A673 (cell line): ENCODE results near the gene NFU1. TPM values are rescaled to one million over a fixed set of nuclear protein-coding genes. Genes with fewer than 3 reads are reported as not detected.

Source experiments
- BruUV-seq: library from RNA; stranded (reverse); fragments of 400-500 nt; replicated peaks from 2 replicates; lab custom pipeline; 2021; lab: Mats Ljungman, UMichigan
- CTCF ChIA-PET: fragments of 300-600 bp; sonication (Branson Sonifier 250); formaldehyde crosslinking; loops from one replicate; lab custom pipeline; 2022; ENCODE audit warnings: antibody characterized with exemption; lab: Charles Lee
- POLR2A ChIA-PET: fragments of 300-600 bp; sonication (Branson Sonifier 250); formaldehyde crosslinking; loops from one replicate; lab custom pipeline; 2022; ENCODE audit warnings: antibody characterized with exemption; ENCODE audit not compliant: low non-redundant PET; lab: Charles Lee
- DNase-seq: peaks from one replicate; pipeline ENCODE4 v3.0.0-alpha.2; 2015; ENCODE audit warnings: low spot score
- H3K27ac ChIP-seq: fragments of 200-600 bp; sonication (generic); 2 replicates; pipeline ENCODE4 v1.5.1; 2016; ENCODE audit warnings: mixed run types, low read depth, mild to moderate bottlenecking, mixed read lengths, antibody characterized with exemption, low read length; ENCODE audit not compliant: poor library complexity, severe bottlenecking
- H3K27me3 ChIP-seq: fragments of 200-600 bp; sonication (generic); replicated peaks from 2 replicates; pipeline ENCODE4 v1.6.1; 2017; ENCODE audit warnings: mixed run types, low read depth, mild to moderate bottlenecking, mixed read lengths, antibody characterized with exemption, low read length; ENCODE audit not compliant: insufficient read depth, poor library complexity
- H3K36me3 ChIP-seq: fragments of 200-600 bp; sonication (generic); 2 replicates; pipeline ENCODE4 v1.6.1; 2016; ENCODE audit warnings: mixed run types, mild to moderate bottlenecking, mixed read lengths, antibody characterized with exemption, low read length; ENCODE audit not compliant: insufficient read depth, poor library complexity, severe bottlenecking
- H3K4me1 ChIP-seq: fragments of 200-600 bp; sonication (generic); 2 replicates; pipeline ENCODE4 v1.6.1; 2017; ENCODE audit warnings: mixed run types, mild to moderate bottlenecking, mixed read lengths, antibody characterized with exemption, low read length; ENCODE audit not compliant: insufficient read depth, poor library complexity, severe bottlenecking
- H3K4me3 ChIP-seq: fragments of 200-600 bp; sonication (generic); 2 replicates; pipeline ENCODE4 v1.5.1; 2016; ENCODE audit warnings: low read depth, mixed run types, mild to moderate bottlenecking, mixed read lengths, low read length; ENCODE audit not compliant: poor library complexity, severe bottlenecking
- H3K9me3 ChIP-seq: fragments of 200-600 bp; sonication (generic); 2 replicates; pipeline ENCODE4 v1.6.1; 2016; ENCODE audit warnings: mixed run types, low read depth, mild to moderate bottlenecking, mixed read lengths, antibody characterized with exemption, low read length; ENCODE audit not compliant: poor library complexity, severe bottlenecking
- EZH2 ChIP-seq: fragments of 200-600 bp; sonication (generic); IDR thresholded peaks from 2 replicates; pipeline ENCODE4 v1.6.1; 2017; ENCODE audit warnings: borderline replicate concordance, low read depth, mild to moderate bottlenecking, mixed read lengths, antibody characterized with exemption, low read length; ENCODE audit not compliant: poor library complexity, severe bottlenecking
- intact Hi-C: fragments of 100-400 bp; cut with micrococcal nuclease; formaldehyde crosslinking; loops from one replicate; pipeline ENCODE4 v1.10.0; 2022; ENCODE audit not compliant: unreplicated experiment
- total RNA-seq: library from RNA; stranded (reverse); gene quantifications from 2 replicates; pipeline ENCODE4 v1.2.3, GENCODE V29; 2021
- TF ChIP-seq, protein P1 (sequence below): fragments of 300-800, 200-600 bp; sonication (generic); conservative IDR thresholded peaks from 2 replicates; pipeline ENCODE4 v1.5.1; 2017; ENCODE audit warnings: low read depth, mild to moderate bottlenecking, antibody characterized with exemption, low read length, moderate library complexity, mixed read lengths

The NFU1 gene
- total RNA-seq, 1 experiment from 2014 or later: 54.3 TPM

DNA sequence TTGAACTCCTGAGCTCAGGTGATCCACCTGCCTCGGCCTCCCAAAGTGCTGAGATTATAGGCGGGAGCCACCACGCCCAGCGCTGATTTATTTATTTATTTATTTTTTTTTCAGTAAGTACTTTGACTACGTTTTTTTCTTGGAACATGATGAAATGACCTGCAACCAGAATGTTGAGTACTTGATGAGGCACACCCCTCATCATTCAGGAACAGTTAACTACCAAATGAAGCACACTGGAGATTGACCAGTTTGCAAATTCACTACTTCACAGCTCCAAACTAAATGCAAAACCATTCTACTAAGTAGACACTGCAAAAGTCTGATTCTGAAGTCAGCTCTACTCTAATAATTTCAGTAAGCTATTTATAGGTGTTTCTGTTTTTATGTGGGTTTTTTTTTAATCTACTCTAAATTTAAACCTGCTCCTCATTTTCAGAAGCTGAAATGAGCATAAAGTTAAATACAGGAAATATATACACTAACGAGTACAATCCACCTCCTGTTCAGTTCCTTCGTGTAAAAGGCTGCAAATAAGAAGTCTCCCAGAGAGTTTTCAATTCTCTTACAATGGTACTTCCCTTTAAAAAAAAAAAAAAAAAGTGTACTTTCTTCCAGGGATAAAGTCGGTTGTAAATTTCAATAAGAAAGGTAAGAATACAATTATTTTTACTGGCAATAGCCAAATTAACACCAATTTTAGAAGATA, 51.6 kb downstream of the NFU1 start:
- Histone ChIP-seq H3K36me3 (peaks cover 5% of the 10 kb centered on the region), H3K9me3 (no peaks in the 10 kb centered on the region), H3K4me3 (peak overlapping the region; percentile 91), H3K27me3 (no peaks in the 10 kb centered on the region), H3K27ac (peak overlapping the region; percentile 86), H3K4me1 (peaks cover 35% of the 10 kb centered on the region)
- intact Hi-C loops: no loop called here
- CTCF ChIA-PET: no interaction called here
- TF ChIP-seq, protein P1, sequence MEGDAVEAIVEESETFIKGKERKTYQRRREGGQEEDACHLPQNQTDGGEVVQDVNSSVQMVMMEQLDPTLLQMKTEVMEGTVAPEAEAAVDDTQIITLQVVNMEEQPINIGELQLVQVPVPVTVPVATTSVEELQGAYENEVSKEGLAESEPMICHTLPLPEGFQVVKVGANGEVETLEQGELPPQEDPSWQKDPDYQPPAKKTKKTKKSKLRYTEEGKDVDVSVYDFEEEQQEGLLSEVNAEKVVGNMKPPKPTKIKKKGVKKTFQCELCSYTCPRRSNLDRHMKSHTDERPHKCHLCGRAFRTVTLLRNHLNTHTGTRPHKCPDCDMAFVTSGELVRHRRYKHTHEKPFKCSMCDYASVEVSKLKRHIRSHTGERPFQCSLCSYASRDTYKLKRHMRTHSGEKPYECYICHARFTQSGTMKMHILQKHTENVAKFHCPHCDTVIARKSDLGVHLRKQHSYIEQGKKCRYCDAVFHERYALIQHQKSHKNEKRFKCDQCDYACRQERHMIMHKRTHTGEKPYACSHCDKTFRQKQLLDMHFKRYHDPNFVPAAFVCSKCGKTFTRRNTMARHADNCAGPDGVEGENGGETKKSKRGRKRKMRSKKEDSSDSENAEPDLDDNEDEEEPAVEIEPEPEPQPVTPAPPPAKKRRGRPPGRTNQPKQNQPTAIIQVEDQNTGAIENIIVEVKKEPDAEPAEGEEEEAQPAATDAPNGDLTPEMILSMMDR: no peak
- no peak for TF ChIP-seq EZH2
- BruUV-seq: TSS peak; percentile 53
- POLR2A ChIA-PET: interaction anchor here (0.5 kb wide), 1 partner anchor 534 kb away, joined by 3 read pairs; no protein-coding TSS in a partner anchor
- peak; percentile 33 for DNase-seq

GRCh38 chr2:69384618-69385081, 52.6 kb downstream of the NFU1 start:
- DNase-seq: no peak
- ChIA-PET POLR2A (no interaction called here), CTCF (no interaction called here)
- H3K4me1 ChIP-seq: peaks cover 35% of the 10 kb centered on the region
- intact Hi-C loops: no loop called here
- H3K27ac ChIP-seq: no peak overlapping the region
- TF ChIP-seq, protein P1: no peak
- no peak for TF ChIP-seq EZH2
- no peaks in the 10 kb centered on the region for H3K9me3 ChIP-seq
- no TSS peak for BruUV-seq
- peaks cover 5% of the 10 kb centered on the region for H3K36me3 ChIP-seq
- H3K27me3 ChIP-seq: no peaks in the 10 kb centered on the region
- H3K4me3 ChIP-seq: no peak overlapping the region

- Histone ChIP-seq H3K9me3 (no peaks in the 10 kb centered on the region), H3K4me3 (no peak overlapping the region), H3K4me1 (peaks cover 35% of the 10 kb centered on the region), H3K36me3 (peaks cover 5% of the 10 kb centered on the region), H3K27me3 (no peaks in the 10 kb centered on the region), H3K27ac (no peak overlapping the region)
- DNase-seq: no peak
- ChIA-PET CTCF (no interaction called here), POLR2A (no interaction called here)
- TF ChIP-seq EZH2: no peak
- TF ChIP-seq, protein P1: no peak
- BruUV-seq: no TSS peak
- intact Hi-C loops: no loop called here
Observed at GRCh38 chr2:69383176-69383812, 53.9 kb downstream of the NFU1 start.
